K562 (cell line): ENCODE measurements around the gene WASF2. TPM values are rescaled to one million over a fixed set of nuclear protein-coding genes. Genes with fewer than 3 reads are reported as not detected.

Experiments used
- BCOR ChIP-seq: fragments of 450-650 bp; IDR thresholded peaks from 2 replicates; pipeline ENCODE4 v1.6.1; 2016
- BRD9 ChIP-seq: fragments of 450-650 bp; IDR thresholded peaks from 2 replicates; pipeline ENCODE4 v1.6.1; 2018; ENCODE audit warnings: low read depth; ENCODE audit not compliant: partially characterized antibody
- CBFB ChIP-seq: sonication (generic); formaldehyde crosslinking; IDR thresholded peaks from 2 replicates; pipeline ENCODE4 v1.4.0; 2020; ENCODE audit warnings: mild to moderate bottlenecking, missing genetic modification reagents
- HDAC1 ChIP-seq, 2 experiments: fragments of 450-650 bp; IDR thresholded peaks; 2 replicates each; pipeline ENCODE4 v1.6.1; 2016 to 2017; ENCODE audit warnings: inconsistent platforms in 1 of 2, mild to moderate bottlenecking in 1 of 2, moderate library complexity in 1 of 2
- HDAC2 ChIP-seq: fragments of 450-650 bp; IDR thresholded peaks from 2 replicates; pipeline ENCODE4 v1.6.1; 2016; ENCODE audit warnings: mild to moderate bottlenecking
- HEY1 ChIP-seq: fragments of 250-450 bp; sonication (Bioruptor Pico); IDR thresholded peaks from 2 replicates; pipeline ENCODE4 v1.5.0; 2020; ENCODE audit warnings: mild to moderate bottlenecking, moderate library complexity, borderline replicate concordance
- NKRF ChIP-seq: fragments of 450-650 bp; IDR thresholded peaks from 2 replicates; pipeline ENCODE4 v1.6.1; 2016; ENCODE audit warnings: borderline replicate concordance
- RBBP5 ChIP-seq: fragments of 200-600 bp; sonication (generic); IDR thresholded peaks from 2 replicates; pipeline ENCODE4 v1.6.1; 2012; ENCODE audit warnings: borderline replicate concordance, mild to moderate bottlenecking, low read length, control low read depth, inconsistent platforms; ENCODE audit not compliant: insufficient read depth, poor library complexity, severe bottlenecking
- RNF2 ChIP-seq: sonication (generic); IDR thresholded peaks from 2 replicates; pipeline ENCODE4 v1.6.1; 2016
- SAP30 ChIP-seq: fragments of 200-600 bp; sonication (generic); IDR thresholded peaks from 2 replicates; pipeline ENCODE4 v1.6.1; 2012; ENCODE audit warnings: borderline replicate concordance, low read depth, mild to moderate bottlenecking, moderate library complexity, low read length, control low read depth, inconsistent platforms; ENCODE audit not compliant: insufficient read depth, poor library complexity, severe bottlenecking
- SLC30A9 ChIP-seq: fragments of 250-450 bp; sonication (Bioruptor Pico); IDR thresholded peaks from 2 replicates; pipeline ENCODE4 v1.8.0; 2022; ENCODE audit warnings: mild to moderate bottlenecking, moderate library complexity
- THAP12 ChIP-seq: fragments of 250-450 bp; sonication (Bioruptor Pico); IDR thresholded peaks from 2 replicates; pipeline ENCODE4 v1.9.0; 2021; ENCODE audit warnings: mild to moderate bottlenecking, inconsistent platforms
- WHSC1 ChIP-seq: IDR thresholded peaks from one replicate; pipeline ENCODE4 v1.6.1; 2012; ENCODE audit warnings: low read length, control low read depth, inconsistent platforms
- XRCC5 ChIP-seq: fragments of 200-400 bp; formaldehyde crosslinking; IDR thresholded peaks from 2 replicates; pipeline ENCODE4 v1.6.1; 2017; ENCODE audit warnings: low read depth, mild to moderate bottlenecking, low read length
- ZNF232 ChIP-seq: sonication (generic); formaldehyde crosslinking; IDR thresholded peaks from 2 replicates; pipeline ENCODE4 v1.8.0; 2022; ENCODE audit warnings: mild to moderate bottlenecking, missing genetic modification reagents
- ZNF561 ChIP-seq: fragments of 450-650 bp; formaldehyde crosslinking; conservative IDR thresholded peaks from 2 replicates; pipeline ENCODE4 v1.4.0; 2020; ENCODE audit warnings: mild to moderate bottlenecking, moderate library complexity
- ZNF696 ChIP-seq: fragments of 250-450 bp; sonication (Bioruptor Pico); conservative IDR thresholded peaks from 2 replicates; pipeline ENCODE4 v1.4.0; 2020; ENCODE audit warnings: mild to moderate bottlenecking, moderate library complexity
- polyA plus RNA-seq, 8 experiments: library from polyadenylated mRNA; depleted of rRNA in 4 of 8; stranded (reverse) in 5 of 8; unstranded in 3 of 8; fragments of >200 nt; fragmentation: Nextera tagmentation in 2 of 8; fragmentation: Illumina TruSeq in 1 of 8; extraction: Ambion mirVana in 2 of 8; extraction: Trizol in 1 of 8; gene quantifications; 2 replicates each; pipeline versions ENCODE4 v1.2.1 to v1.2.3, GENCODE V29; 2011 to 2014; ENCODE audit warnings: inconsistent platforms in 1 of 8, missing spikeins in 1 of 8
- total RNA-seq, 7 experiments: library from RNA; depleted of rRNA in 6 of 7; stranded (reverse); fragments of >200 nt in 6 of 7; fragmentation: Illumina TruSeq in 2 of 7; extraction: Trizol in 2 of 7; gene quantifications; 2 replicates each; pipeline versions ENCODE4 v1.2.1 to v1.2.3, GENCODE V29; 2011 to 2021; ENCODE audit warnings: low replicate concordance in 1 of 7
- TF ChIP-seq, protein P1 (sequence below): fragments of 250-450 bp; sonication (Bioruptor Pico); IDR thresholded peaks from 2 replicates; pipeline ENCODE4 v1.8.0; 2022; ENCODE audit warnings: inconsistent platforms
- TF ChIP-seq, protein P2 (sequence below), 2 experiments: fragments of 200-800 bp in 1 of 2; sonication (Bioruptor generic) in 1 of 2; sonication (generic) in 1 of 2; formaldehyde crosslinking in 1 of 2; IDR thresholded peaks in 1 of 2; conservative IDR thresholded peaks in 1 of 2; 2 replicates each; pipeline versions ENCODE4 v1.5.0 to v1.6.1; 2016 to 2020; ENCODE audit warnings: missing compliant biosample characterization in 1 of 2, missing genetic modification characterization in 1 of 2, missing genetic modification reagents in 1 of 2

The WASF2 gene
- total and polyA plus RNA-seq, 9 of the 15 experiments (the other 6 are each of a cell fraction or from before 2014, with no cell fraction given): 8.2 to 163 (median 31.2) TPM

GRCh38 chr1:27517907-27518718 is 28.1 kb upstream of the WASF2 start (continued):
- 0 out of 2 replicates have a peak, but pooled peaks have one; percentile 22 for TF ChIP-seq NKRF
- TF ChIP-seq WHSC1: no peak
- no peak for TF ChIP-seq ZNF696
- peak in 1 of 2 experiments; percentile 26; a peak in 1 of 4 replicates for TF ChIP-seq HDAC1 (IDR thresholded peaks at IDR 0.05)
- no peak for TF ChIP-seq BRD9
- no peak for TF ChIP-seq XRCC5
- no peak for TF ChIP-seq SAP30
- 0 out of 2 replicates have a peak, but pooled peaks have one; percentile 41 for TF ChIP-seq CBFB (CRISPR knock-in tag)
- TF ChIP-seq, protein P1, sequence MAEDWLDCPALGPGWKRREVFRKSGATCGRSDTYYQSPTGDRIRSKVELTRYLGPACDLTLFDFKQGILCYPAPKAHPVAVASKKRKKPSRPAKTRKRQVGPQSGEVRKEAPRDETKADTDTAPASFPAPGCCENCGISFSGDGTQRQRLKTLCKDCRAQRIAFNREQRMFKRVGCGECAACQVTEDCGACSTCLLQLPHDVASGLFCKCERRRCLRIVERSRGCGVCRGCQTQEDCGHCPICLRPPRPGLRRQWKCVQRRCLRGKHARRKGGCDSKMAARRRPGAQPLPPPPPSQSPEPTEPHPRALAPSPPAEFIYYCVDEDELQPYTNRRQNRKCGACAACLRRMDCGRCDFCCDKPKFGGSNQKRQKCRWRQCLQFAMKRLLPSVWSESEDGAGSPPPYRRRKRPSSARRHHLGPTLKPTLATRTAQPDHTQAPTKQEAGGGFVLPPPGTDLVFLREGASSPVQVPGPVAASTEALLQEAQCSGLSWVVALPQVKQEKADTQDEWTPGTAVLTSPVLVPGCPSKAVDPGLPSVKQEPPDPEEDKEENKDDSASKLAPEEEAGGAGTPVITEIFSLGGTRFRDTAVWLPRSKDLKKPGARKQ: peak; percentile 14; the same call in 1 of the 2 replicates
- no peak for TF ChIP-seq THAP12 (CRISPR knock-in tag)
- TF ChIP-seq SLC30A9 (CRISPR knock-in tag): no peak
- no peak for TF ChIP-seq BCOR
- TF ChIP-seq, protein P2, sequence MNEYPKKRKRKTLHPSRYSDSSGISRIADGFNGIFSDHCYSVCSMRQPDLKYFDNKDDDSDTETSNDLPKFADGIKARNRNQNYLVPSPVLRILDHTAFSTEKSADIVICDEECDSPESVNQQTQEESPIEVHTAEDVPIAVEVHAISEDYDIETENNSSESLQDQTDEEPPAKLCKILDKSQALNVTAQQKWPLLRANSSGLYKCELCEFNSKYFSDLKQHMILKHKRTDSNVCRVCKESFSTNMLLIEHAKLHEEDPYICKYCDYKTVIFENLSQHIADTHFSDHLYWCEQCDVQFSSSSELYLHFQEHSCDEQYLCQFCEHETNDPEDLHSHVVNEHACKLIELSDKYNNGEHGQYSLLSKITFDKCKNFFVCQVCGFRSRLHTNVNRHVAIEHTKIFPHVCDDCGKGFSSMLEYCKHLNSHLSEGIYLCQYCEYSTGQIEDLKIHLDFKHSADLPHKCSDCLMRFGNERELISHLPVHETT (CRISPR knock-in tag; conservative IDR thresholded peaks at IDR 0.05 in 1 of 2, IDR thresholded peaks at IDR 0.05 in 1 of 2): no peak
- no peak for TF ChIP-seq RNF2
- no peak for TF ChIP-seq HEY1 (CRISPR knock-in tag)
- TF ChIP-seq RBBP5: no peak
- no peak for TF ChIP-seq ZNF561 (CRISPR knock-in tag)
- TF ChIP-seq HDAC2: no peak; the same call in 1 of the 2 replicates
- TF ChIP-seq ZNF232 (CRISPR knock-in tag): no peak
